Measurements from ENCODE around the gene SCAF8. TPM values are rescaled to one million over a fixed set of nuclear protein-coding genes. Genes with fewer than 3 reads are reported as not detected.

Gene SCAF8
- total and polyA plus RNA-seq, 2 donors: 21.1 to 97.9 TPM

DNA sequence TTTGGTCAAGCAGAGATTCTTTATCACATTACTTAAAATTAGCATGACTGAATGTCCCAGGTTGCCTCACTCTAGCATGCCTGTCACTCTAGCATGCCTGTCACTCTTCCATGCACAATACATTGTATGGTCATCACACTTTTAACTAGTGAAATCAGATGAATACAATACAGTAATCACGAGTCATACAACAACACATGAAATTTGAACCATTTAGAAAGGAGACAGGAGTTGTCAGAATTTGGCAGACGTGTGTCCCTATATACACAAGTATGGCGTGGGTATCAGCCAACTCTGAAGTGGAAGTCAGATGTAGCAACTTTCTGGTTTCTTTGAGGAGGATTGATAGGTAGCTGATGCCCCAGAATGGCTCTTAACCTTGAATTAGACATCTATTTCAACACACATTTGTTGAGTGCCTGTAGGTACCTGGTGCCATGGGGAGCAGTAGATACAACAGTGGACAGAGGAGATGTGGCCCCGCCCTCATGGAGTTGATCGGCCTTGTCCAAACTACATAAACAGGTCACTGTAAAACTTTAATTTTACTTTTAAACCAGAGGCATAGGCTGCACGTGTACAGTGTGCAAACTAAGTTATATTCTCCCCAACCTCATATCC, 145.8 kb downstream of the SCAF8 start:
- H3K27ac ChIP-seq (ENCODE audit: low read depth): no peak overlapping the region
- 95% methylated on average over 6 of the region's 6 CpGs for WGBS
- no peaks in the 10 kb centered on the region for H3K36me3 ChIP-seq (ENCODE audit: insufficient read depth)
- no peak for DNase-seq (ENCODE audit: extremely low spot score)
- H3K4me3 ChIP-seq (ENCODE audit: low read depth, low read length): no peak overlapping the region
- H3K4me1 ChIP-seq (ENCODE audit: insufficient read depth): no peaks in the 10 kb centered on the region

GRCh38 chr6:154882107-154882506, 148.9 kb downstream of the SCAF8 start:
- Histone ChIP-seq H3K4me3 (ENCODE audit: low read depth, low read length) (no peak overlapping the region), H3K36me3 (ENCODE audit: insufficient read depth) (no peaks in the 10 kb centered on the region), H3K27ac (ENCODE audit: low read depth) (no peak overlapping the region), H3K4me1 (ENCODE audit: insufficient read depth) (no peaks in the 10 kb centered on the region)
- WGBS: 69% methylated on average over 3 of the region's 3 CpGs
- no peak for DNase-seq (ENCODE audit: extremely low spot score)

Small RNAs within 50 kb of the gene (small RNA-seq; reads per million reads assigned to genes)
- gene MIR1273C (not detected), gene RNU6-824P (not detected)

Other genes starting within 250 kb of the SCAF8 start
- 20.9 TPM for gene CNKSR3, start 222.7 kb upstream of the SCAF8 start, total RNA-seq
- 12.9 TPM for gene CNKSR3, start 222.7 kb upstream of the SCAF8 start, polyA plus RNA-seq

Data from urinary bladder (tissue), 4 donors.